Calu3 (cell line): ENCODE results near the gene LSM11. TPM values are rescaled to one million over a fixed set of nuclear protein-coding genes. Genes with fewer than 3 reads are reported as not detected.

Source experiments
- BruUV-seq: library from RNA; stranded (reverse); fragments of 400-500 nt; replicated peaks from 2 replicates; lab custom pipeline; 2021; lab: Mats Ljungman, UMichigan
- CTCF ChIA-PET: fragments of 300-600 bp; sonication (Branson Sonifier 250); formaldehyde crosslinking; loops from one replicate; lab custom pipeline; 2022; ENCODE audit warnings: antibody characterized with exemption; lab: Charles Lee
- DNase-seq: peaks from one replicate; pipeline ENCODE4 v3.0.0; 2022
- H3K27ac Mint-ChIP-seq: one replicate; pipeline ENCODE4 v1.8.0; 2022; ENCODE audit warnings: mixed read lengths; ENCODE audit not compliant: unreplicated experiment
- H3K27me3 Mint-ChIP-seq: one replicate; pipeline ENCODE4 v1.8.0; 2022; ENCODE audit warnings: mixed read lengths; ENCODE audit not compliant: unreplicated experiment
- H3K36me3 Mint-ChIP-seq: one replicate; pipeline ENCODE4 v1.8.0; 2022; ENCODE audit warnings: mild to moderate bottlenecking, moderate library complexity, mixed read lengths; ENCODE audit not compliant: insufficient read depth, unreplicated experiment
- H3K4me1 Mint-ChIP-seq: one replicate; pipeline ENCODE4 v1.8.0; 2022; ENCODE audit warnings: mild to moderate bottlenecking, low read depth, mixed read lengths; ENCODE audit not compliant: unreplicated experiment
- H3K4me3 Mint-ChIP-seq: one replicate; pipeline ENCODE4 v1.8.0; 2022; ENCODE audit warnings: mild to moderate bottlenecking, low read depth, moderate library complexity, mixed read lengths; ENCODE audit not compliant: unreplicated experiment
- H3K9me3 Mint-ChIP-seq: one replicate; pipeline ENCODE4 v1.8.0; 2022; ENCODE audit warnings: low read depth, mixed read lengths; ENCODE audit not compliant: unreplicated experiment
- CTCF ChIP-seq: fragments of 200-600 bp; IDR thresholded peaks from one replicate; pipeline ENCODE4 v1.8.0; 2022; ENCODE audit warnings: antibody characterized with exemption; ENCODE audit not compliant: unreplicated experiment
- intact Hi-C: fragments of 100-400 bp; cut with micrococcal nuclease; formaldehyde crosslinking; loops from one replicate; pipeline ENCODE4 v1.10.0; 2022; ENCODE audit not compliant: unreplicated experiment
- total RNA-seq: library from RNA; stranded (reverse); gene quantifications from 2 replicates; pipeline ENCODE4 v1.2.3, GENCODE V29; 2022

The LSM11 gene
- total RNA-seq, 1 experiment from 2014 or later = 4.6 TPM

GRCh38 chr5:157713830-157714595 is 29.5 kb upstream of the LSM11 start:
- no TSS peak for BruUV-seq
- Mint-ChIP-seq H3K9me3 (no peaks in the 10 kb centered on the region), H3K27me3 (no peaks in the 10 kb centered on the region), H3K27ac (no peak overlapping the region), H3K4me3 (no peak overlapping the region), H3K36me3 (no peaks in the 10 kb centered on the region), H3K4me1 (no peaks in the 10 kb centered on the region)
- intact Hi-C loops = loop anchor here (10.0 kb wide), 1 partner anchor 199 kb away; no protein-coding TSS in a partner anchor
- no peak for TF ChIP-seq CTCF
- CTCF ChIA-PET = no interaction called here
- DNase-seq = no peak

GRCh38 chr5:157714596-157714864 is 29.0 kb upstream of the LSM11 start:
- H3K4me1 Mint-ChIP-seq = no peaks in the 10 kb centered on the region
- H3K4me3 Mint-ChIP-seq = no peak overlapping the region
- no peaks in the 10 kb centered on the region for H3K27me3 Mint-ChIP-seq
- no peaks in the 10 kb centered on the region for H3K9me3 Mint-ChIP-seq
- no peak for DNase-seq
- no peak overlapping the region for H3K27ac Mint-ChIP-seq
- CTCF ChIA-PET = no interaction called here
- H3K36me3 Mint-ChIP-seq = no peaks in the 10 kb centered on the region
- TF ChIP-seq CTCF = no peak
- intact Hi-C loops = loop anchor here (10.0 kb wide), 1 partner anchor 200 kb away; no protein-coding TSS in a partner anchor
- BruUV-seq = no TSS peak

GRCh38 chr5:157718519-157718918 is 25.0 kb upstream of the LSM11 start:
- peak; percentile 27 for DNase-seq
- BruUV-seq = no TSS peak
- intact Hi-C loops = loop anchor here (1.0 to 10.0 kb wide), 6 partner anchors 49 to 390 kb away; no protein-coding TSS in a partner anchor
- no peaks in the 10 kb centered on the region for H3K36me3 Mint-ChIP-seq
- no peak overlapping the region for H3K27ac Mint-ChIP-seq
- no peaks in the 10 kb centered on the region for H3K27me3 Mint-ChIP-seq
- TF ChIP-seq CTCF = no peak
- H3K9me3 Mint-ChIP-seq = no peaks in the 10 kb centered on the region
- H3K4me3 Mint-ChIP-seq = no peak overlapping the region
- no peaks in the 10 kb centered on the region for H3K4me1 Mint-ChIP-seq
- CTCF ChIA-PET = interaction anchor here (0.5 to 1.3 kb wide), 11 partner anchors 13 to 390 kb away, joined by 3 to 6 read pairs (median 4); partner anchors contain the start of gene THG1L

- Mint-ChIP-seq H3K4me3 (no peak overlapping the region), H3K4me1 (no peaks in the 10 kb centered on the region), H3K36me3 (no peaks in the 10 kb centered on the region), H3K9me3 (no peaks in the 10 kb centered on the region), H3K27me3 (no peaks in the 10 kb centered on the region), H3K27ac (no peak overlapping the region)
- intact Hi-C loops = loop anchor here (5.0 to 10.0 kb wide), 2 partner anchors 204 to 377 kb away; no protein-coding TSS in a partner anchor
- BruUV-seq = no TSS peak
- CTCF ChIA-PET = interaction anchor here (0.9 to 1.3 kb wide), 5 partner anchors 12 to 287 kb away, joined by 4 to 6 read pairs (median 4); partner anchors contain the start of gene THG1L
- no peak for TF ChIP-seq CTCF
- DNase-seq = no peak
Observed at GRCh38 chr5:157719245-157719644, 24.3 kb upstream of the LSM11 start.
